ENCODE data around the gene DNAJB1.
A peak's percentile ranks its signal among the peaks of the same experiment; 100 is the strongest.
"Not testable (repeated sequence)": the region's sequence is repeated elsewhere in the genome, so short reads cannot be mapped to it uniquely, and the experiment has no call there.

The DNAJB1 gene

DNA sequence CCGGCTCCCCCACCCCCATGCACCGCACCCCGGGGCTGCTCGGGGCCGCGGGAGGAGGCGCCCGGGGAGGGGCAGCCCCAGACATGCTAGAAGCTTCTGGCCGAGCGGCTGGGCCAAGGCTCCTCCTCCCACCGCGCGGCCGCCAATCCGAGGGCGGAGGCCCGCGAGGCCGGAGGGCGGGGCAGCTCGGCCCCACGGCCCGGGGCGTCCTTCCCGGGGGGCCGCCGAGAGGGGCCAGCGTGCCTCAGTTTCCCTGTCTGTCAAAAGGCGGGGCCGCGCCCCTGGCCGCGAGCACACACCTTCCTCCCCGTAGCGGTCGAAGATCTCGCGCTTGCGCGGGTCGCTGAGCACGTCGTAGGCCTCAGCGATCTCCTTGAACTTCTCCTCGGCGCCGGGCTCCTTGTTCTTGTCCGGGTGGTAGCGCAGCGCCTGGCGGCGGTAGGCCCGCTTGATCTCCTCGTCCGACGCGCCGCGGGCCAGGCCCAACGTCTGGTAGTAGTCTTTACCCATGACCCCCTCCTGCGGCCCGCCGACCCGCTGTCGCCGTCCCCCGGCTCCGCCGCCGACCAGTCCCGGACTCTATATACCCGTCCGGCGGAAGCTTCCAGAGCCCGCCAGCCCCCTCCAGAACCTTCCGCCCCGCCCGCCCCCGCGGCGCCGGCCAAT lies at the start of gene DNAJB1:
Gene DNAJB1, minus strand, starts transcription at position 558 of the 666 bp plus-strand sequence. Its CDS starts 48 bp downstream, at position 510.
- DNase-seq (ENCODE audit: low spot score) = peak; percentile 70

DNA sequence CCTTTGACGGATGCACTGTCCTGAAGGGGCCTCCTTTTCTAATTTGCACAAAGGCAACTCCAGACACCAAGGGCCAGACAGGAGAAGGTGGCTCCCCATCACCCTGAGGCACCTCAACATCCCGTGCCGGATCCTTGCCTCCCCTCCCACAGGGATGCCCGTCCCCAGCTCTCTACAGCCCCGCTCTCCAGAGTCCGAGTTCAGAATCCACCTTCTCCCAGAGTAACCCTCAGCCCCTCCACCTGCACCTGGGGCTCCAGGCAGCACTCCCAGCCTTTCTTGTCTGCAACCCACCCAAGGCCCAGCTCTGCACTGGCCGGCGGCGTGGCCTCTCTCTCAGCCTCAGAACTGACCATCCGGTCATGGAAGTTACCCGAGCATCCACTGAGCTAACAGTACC lies 48.9 kb upstream of the DNAJB1 start:
- no peak for DNase-seq (ENCODE audit: low spot score)

DNA sequence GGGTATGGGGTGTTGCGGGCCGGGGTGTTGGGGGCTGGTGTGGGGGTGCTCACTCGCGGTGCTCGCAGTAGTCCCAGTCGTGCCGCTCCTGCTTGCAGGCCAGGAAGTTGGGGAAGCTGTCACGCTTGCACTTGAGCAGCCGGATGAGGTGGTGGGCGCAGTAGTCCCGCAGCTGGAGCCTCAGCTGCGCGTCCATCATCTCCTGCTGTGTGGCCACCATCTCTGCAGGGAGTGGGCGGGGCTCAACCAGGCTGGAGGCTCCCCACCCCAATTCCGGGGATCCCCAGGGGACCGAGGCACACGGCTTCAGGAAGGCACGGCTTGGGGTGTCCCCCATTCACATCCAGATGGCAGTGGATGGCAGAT lies 48.5 kb upstream of the DNAJB1 start:
- DNase-seq (ENCODE audit: low spot score) = no peak

DNA sequence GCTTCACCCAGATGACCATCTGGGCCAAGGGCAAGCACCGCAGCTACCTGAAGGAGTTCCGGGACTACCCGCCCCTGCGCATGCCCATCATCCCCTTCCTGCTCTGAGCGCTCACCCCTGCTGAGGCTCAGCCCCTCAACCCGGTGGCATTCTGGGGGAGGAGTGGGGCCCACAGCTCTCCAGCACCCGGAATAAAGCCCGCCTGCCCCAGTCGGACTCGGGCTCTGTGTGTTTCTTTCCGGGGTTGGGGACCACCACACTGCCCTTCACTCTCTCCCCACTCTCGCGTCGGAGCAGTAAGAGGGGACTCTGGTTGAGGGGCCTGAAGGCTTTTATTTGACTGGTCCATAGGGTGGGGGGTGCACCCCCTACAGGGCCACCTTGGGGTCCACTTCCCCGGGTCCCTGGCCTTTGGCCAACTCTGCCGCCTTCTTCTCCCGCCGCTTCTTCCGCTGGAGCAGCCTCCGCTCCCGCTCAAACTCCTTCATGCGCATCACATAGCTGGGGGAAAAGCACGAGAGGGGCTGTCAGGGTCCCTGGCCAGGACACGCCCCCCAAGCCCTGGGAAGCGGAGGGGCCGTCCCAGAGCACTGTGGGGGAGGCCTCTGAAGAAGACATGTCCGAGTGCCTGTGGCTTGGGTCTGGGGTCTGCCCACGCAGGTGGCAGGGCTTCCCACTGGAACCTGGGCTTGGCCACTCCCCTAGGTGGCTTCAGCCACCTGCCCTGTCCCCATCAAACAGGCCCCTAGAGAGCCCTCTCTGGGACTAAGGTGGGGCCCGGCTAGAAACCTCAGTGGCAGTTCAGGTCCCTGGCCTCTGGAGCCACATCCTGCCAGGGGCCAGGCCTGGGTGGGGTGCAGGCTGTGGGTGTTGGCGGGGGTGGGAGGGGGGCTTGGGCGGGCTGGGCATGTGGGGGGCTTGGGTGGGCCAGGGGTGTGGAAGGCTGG lies 47.8 kb upstream of the DNAJB1 start:
- DNase-seq (ENCODE audit: low spot score) = no peak

DNA sequence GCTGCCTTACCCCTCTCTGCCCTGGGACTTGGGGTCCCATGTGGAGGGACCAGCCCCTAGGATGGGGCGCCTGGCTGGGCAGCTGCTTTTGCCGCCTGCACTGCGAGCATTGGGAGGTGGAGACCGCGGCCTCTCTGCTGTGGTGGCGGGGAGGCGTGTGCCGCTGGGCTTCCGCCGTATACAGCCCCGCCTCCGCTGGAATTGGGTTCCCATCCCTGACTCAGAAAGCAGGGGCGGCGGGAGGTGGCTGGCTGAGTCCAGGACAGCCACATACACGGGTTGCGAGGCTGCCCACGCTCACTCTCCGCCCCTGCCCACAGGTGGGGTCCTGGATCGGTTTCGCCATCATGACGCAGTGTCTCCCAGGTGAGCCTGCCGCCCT lies 47.1 kb upstream of the DNAJB1 start:
- DNase-seq (ENCODE audit: low spot score) = no peak

DNA sequence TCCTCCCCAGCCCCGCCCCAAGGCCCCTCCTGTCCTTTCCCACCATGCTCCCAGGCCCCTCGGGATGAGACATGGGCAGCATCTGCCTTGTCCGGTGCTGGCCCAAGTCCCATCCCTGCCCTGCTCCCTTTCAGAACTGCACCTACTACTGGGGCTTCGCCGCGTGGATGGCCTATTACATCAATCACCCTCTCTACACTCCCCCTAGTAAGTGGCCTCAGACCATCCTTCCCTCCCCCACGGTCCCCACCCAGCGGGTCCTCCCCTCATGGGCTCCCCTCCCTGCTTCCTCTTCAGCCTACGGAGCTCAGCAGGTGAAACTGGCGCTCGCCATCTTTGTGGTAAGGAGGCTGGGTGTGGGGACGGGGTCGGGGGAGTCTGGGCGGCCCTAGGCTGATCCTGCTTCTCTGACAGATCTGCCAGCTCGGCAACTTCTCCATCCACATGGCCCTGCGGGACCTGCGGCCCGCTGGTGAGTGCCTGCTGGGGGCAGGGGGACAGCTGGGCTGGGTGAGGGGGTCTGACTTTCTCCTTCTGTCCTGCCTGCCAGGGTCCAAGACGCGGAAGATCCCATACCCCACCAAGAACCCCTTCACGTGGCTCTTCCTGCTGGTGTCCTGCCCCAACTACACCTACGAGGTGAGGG lies 46.6 kb upstream of the DNAJB1 start:
- not testable (repeated sequence) for DNase-seq (ENCODE audit: low spot score)

DNA sequence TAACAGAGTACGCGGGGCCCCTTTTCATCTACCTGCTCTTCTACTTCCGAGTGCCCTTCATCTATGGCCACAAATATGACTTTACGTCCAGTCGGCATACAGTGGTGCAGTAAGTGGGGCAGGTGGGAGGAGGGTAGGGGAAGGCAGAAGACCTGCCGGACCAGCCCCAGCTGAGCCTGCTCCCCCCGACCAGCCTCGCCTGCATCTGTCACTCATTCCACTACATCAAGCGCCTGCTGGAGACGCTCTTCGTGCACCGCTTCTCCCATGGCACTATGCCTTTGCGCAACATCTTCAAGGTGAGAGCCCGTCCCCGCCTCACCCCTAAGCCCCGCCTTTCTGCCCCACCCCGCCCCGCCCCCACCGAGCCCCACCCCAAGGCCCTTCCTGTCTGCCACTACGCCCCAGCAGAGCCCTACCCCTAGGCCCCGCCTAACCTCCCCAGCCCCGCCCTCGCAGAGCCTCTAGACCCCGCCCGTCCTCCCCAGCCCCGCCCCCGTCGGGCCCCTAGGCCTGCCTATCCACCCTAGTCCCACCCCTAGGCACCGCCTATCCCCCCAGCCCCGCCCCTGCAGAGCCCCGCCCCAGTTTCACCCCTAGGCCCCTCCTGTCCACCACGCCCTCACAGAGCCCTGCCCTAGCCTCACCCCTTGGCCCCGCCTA lies 45.9 kb upstream of the DNAJB1 start:
- DNase-seq (ENCODE audit: low spot score) = peak; percentile 65

DNA sequence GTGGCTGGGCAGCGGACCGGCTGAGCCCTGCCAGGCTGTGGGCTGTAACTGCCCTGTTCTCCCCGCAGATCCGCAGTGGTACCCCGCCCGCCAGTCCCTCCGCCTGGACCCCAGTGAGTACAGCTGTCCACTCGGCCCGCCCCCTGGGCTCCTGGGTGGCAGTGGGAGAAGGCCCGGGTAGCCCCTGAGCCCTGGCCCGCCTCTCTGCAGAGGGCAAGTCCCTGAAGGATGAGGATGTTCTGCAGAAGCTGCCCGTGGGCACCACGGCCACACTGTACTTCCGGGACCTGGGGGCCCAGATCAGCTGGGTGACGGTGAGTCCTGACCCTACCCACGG lies 45.4 kb upstream of the DNAJB1 start:
- no peak for DNase-seq (ENCODE audit: low spot score)

DNA sequence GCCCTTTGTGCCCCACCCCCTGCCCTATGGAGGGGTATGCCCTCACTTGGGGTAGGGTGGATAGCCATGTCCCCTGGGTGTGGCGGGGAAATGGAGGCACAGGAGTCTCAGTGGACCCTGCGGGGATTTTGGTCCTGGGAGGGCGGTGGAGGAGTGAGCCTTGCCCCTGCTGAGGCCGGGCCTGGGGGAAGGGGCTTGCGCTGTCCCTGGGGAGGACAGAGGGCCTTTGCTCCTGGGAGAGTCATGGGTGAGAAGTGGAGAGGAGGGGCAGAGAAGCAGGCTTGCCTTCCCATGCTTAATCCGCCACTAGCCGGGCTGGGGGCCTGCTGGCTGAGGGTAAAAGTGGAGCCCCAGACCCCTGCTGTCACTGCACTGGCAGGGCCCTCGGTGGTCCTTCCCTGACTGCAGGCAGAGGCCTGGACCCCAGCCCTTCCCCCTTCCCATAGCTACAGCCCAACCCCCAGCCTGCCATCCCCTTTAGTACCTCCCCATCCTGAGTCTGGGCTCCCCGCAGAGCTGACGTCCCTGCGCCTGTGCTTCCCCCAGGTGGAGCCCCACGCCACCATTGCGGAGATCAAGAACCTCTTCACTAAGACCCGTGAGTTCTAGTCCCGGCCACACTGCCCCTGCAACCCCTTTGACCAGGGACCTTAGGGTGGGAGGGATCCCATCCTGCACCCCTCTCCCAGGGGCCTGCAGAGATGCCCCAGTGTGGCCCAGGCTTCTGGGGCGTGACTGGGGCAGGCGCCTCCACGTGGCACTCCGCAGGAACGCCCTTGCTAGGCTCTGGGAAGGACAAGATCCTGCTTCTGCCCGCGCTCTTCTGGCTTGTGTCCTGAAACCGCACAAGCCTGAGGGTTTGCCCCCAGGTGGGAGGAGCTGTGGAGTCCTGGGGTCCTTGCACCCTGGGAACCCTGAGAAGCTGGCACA lies 44.7 kb upstream of the DNAJB1 start:
- no peak for DNase-seq (ENCODE audit: low spot score)

DNA sequence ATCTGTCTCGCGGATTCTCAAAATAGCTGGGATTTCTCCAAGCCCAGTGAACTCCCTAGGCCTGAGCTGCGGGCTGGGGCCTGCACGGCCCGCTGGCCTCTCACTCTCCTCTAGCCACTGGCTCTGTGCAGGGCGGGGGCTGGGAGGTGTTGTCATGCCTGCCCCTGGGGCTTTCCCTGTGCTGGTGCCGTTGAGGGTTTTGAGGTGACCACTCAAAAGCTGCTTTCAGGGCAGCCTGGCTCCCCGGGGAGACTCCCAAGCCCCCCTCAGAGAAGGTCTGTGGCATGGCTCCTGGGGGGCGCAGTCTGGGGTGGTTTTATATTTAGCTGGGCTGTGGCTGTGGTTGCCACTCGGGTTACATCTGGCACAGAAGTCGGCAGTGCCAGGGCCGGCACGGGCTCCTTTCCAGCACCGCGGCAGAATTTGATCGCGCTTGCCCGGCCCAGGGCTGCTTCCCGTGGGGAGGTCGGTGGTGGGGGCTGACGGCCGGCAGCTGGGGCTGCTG lies 43.7 kb upstream of the DNAJB1 start:
- no peak for DNase-seq (ENCODE audit: low spot score)

DNA sequence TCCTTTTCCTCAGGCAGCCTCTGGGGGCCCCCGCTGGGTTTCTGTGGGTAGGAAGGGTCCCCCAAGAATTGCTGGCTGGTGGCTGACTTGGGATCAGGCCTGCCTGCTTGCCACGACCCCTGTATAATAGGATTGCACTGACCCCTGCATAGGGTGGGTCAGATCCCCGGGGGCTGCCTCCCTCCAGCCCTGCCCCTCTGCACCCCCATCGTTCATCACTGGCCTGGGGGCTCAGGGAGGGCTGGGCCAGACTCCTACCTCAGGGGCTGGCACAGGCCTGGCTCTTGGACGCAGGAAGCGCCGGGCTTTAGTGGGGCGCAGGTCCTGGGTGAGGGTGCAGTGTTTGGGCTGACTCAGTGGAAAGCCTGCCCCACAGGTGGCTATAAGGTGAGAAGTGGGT lies 43.1 kb upstream of the DNAJB1 start:
- no peak for DNase-seq (ENCODE audit: low spot score)

DNA sequence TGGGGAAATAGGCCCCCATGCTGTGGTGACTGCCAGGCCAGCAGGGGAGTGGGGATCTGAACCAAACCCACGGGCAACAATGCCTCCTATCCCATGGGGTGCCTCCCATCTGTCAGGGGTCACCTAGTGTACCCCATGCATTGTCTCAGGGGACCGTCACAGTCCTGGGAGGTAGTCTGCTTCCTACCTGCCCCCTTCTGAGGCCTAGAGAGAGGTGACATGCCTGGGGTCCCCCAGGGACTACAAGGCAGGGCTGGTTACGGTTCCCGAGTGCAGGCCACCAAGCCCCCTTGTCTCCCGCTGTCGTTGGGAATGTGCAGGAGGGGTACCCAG lies 42.5 kb upstream of the DNAJB1 start:
- no peak for DNase-seq (ENCODE audit: low spot score)

DNA sequence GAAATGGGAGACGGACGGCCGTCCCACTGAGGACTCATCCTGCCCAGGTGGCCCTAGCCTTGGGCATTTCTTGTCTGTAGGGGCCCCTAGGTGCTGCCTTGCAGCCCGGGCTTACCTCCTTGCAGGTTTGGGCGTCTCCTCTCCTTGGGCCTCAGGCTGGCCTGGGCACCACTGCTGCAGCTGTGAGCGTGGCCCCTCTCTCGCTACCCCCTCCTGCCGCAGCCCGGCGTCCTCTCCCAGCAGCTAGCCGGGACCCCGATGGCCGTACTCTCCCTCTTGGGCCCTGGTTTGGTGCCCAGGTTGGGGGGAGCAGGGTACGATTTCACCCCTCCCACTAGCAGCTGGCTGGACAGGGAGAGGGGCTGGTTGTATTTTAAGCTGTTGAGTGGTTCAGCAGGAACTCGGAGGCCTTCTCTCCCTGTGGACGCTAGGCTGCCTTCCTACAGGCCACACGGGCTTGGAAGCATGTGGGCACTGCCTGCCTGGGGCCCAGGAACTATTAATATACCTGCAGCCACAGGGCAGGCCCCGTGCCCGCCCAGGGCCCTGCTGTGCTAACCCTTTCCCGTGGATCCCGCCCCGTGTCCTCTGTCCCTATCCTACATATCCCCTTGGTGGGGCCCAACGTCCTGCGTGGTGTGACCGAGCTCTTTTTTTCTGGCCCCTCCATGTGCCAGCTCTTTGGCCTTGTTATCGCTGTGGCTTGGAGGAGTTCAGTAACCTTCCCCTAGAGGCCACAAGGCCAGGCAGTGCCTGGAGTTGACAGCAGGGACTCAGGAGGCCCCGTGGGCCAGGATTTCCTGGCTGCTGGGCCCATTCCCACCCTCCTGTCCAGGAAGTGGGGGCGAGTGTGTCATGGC lies 41.9 kb upstream of the DNAJB1 start:
- no peak for DNase-seq (ENCODE audit: low spot score)

DNA sequence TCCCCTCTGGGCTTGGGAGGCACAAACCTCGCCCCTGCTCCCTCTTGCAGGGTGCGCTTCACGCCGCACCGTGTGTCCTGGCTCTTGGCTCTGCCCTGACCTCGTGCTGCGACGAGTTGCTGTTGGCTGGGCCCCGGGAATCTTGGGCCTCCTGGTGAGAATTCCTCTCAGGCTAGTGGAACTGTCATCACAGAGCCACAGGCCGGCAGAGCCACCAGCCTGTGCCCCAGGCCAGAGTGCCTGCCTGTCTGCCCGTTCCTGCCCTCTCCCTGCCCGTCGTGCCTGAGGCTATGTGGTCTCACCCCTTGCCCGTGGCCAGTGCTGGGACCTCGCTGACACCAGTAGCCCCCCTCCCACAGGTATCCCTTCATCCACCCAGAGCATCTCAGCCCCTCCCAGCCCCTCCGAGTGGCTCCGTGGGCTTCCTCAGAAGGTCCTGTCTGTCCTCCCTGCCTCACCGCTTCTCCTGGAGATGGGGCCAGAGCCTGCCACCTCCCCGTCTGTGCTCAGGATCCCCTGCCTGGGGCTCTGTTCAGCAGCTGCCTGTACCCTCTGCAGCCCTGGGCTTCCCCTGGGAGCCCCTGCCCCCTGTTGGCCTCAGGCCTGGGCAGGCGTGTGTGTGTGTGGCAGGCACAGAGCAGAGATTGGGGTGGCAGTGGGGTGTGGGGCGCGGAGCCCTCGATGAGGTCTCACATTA lies 40.3 kb upstream of the DNAJB1 start:
- no peak for DNase-seq (ENCODE audit: low spot score)

DNA sequence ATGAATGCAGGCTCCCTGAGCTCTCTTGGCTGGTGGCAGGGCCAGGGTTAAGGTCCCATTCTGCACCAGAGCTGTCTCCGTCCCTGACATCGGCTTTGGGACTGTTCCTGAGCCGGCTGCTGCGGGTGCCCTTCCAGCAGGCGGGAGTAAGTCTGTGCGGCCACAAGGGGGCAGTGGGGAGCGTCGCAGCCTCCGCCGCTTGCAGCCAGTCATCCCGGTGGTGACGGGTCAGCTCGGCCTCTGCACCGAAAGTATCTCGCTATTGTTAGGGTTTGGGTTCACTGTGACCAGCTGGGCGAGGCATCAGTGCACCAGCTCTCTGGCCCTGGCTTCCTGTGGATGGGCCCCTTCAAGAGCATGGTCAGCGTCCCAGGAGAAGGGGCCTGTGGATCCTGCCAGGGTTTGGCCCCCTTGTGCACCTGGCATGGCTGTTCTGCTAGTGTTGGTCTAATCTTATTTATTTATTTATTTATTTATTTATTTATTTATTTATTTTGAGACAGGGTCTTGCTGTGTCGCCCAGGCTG lies 38.5 kb upstream of the DNAJB1 start:
- peak; percentile 80 for DNase-seq (ENCODE audit: low spot score)

DNA sequence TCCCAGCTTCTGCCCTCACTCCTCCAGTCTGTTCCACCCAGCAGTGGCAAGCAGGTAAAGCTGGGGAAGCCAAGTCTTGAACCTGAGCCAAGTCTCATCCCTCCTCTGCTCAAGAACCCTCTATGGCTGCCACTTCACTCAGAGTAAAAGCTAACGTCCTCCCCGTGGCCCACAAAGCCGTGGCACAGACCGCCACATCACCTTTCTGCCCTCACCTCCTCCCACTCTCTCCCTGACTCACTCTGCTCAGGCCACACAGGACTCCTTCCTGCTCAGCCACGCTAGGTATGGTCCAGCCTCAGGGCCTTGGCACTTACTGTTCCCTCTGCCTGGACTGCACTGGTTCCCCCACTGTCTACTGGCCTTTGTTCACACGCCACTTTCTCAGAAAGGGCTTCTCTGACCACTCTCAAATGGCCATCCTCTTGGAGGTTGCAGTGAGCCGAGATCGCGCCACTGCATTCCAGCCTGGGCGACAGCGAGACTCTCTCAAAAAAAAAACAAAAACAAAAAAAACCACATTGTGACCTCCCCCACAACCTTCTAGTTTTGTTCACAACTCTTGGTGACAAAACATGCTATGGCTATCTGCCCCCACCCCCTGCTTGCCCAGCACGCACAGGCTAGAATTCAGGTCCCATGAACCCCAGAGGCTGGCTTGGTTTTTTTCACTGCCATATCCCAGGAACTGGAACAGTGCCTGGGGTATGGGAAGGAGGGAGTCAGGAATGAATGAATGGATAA lies 37.9 kb upstream of the DNAJB1 start:
- DNase-seq (ENCODE audit: low spot score) = no peak

DNA sequence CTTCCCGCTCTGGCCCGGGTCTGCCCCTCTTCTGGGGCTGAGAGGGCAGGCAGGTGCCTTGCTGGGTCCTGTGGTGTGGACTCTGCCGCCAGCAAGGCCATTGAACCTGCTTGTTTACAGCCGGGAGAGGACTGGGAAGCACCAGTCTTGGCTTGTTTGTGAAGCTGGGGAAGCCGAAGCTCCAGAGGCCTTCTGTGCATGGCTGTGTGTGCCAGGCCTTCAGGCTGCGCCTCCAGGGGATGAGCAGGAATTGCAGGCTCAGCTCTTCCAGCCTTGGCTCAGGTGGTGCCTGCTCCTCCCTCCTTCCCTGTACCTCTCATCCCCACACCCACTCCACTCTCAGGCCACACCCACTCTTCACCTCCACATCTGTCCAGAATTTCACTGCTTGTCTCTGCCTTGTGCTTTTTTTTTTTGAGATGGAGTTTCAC lies 36.2 kb upstream of the DNAJB1 start:
- DNase-seq (ENCODE audit: low spot score) = no peak

DNA sequence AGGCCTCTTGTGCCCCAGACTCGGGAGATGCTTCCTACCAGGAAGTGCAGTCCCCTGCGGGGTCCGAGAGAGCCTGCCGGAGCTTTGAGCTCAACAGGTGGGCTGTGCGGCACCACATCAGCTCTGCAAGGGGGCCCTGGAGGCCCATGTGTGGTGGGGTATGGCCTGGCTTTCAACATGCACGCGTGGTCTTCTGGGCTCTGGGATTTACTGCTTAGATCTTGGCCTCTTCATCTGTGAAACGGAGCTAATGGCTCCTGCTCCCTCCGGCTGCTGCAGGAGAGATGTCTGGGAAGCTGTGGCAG lies 35.7 kb upstream of the DNAJB1 start:
- no peak for DNase-seq (ENCODE audit: low spot score)

All from activated CD4-positive, alpha-beta T cell treated with anti-CD3 and anti-CD28 coated beads, Interleukin-2, Interleukin-4, amounts not matched to agents 100 ng/mL and 50 ng/mL, durations not matched to agents 16 hours and 8 hours (primary cell).